Activated CD4-positive, alpha-beta T cell treated with anti-CD3 and anti-CD28 coated beads, Interleukin-2, amount 50 U/mL, for 4 hours (primary cell): ENCODE data around the gene INTS1.

Source experiments
- DNase-seq, 2 experiments: peaks; one replicate each; pipeline ENCODE4 v3.0.0-alpha.2; 2020

INTS1 gene

GRCh38 chr7:1428941-1429501 lies 75.2 kb downstream of the INTS1 start:
- DNase-seq = no peak

GRCh38 chr7:1427064-1427657 lies 77.0 kb downstream of the INTS1 start:
- DNase-seq = no peak

GRCh38 chr7:1426474-1426873 lies 77.7 kb downstream of the INTS1 start:
- DNase-seq = no peak

GRCh38 chr7:1425292-1426136 lies 78.7 kb downstream of the INTS1 start:
- no peak for DNase-seq

GRCh38 chr7:1424041-1424440 lies 80.1 kb downstream of the INTS1 start:
- DNase-seq = no peak

GRCh38 chr7:1423264-1423811 lies 80.9 kb downstream of the INTS1 start:
- DNase-seq = no peak

- DNase-seq = no peak
Measured at GRCh38 chr7:1422512-1423263, 81.5 kb downstream of the INTS1 start.

GRCh38 chr7:1421946-1422345 lies 82.2 kb downstream of the INTS1 start:
- DNase-seq = no peak

GRCh38 chr7:1421020-1421790 lies 83.0 kb downstream of the INTS1 start:
- DNase-seq = no peak
